GM12878 (cell line): ENCODE measurements around the gene PLEKHA1.

Source experiments
- BCL11A ChIP-seq: IDR thresholded peaks from 2 replicates; pipeline ENCODE4 v1.6.1; 2011; ENCODE audit warnings: low read depth, low read length
- CBFB ChIP-seq: IDR thresholded peaks from 2 replicates; pipeline ENCODE4 v1.6.1; 2016; ENCODE audit warnings: antibody characterized with exemption, low read depth
- CTCF ChIP-seq, 3 experiments: IDR thresholded peaks in 2 of 3; conservative IDR thresholded peaks in 1 of 3; 2 replicates each; pipeline ENCODE4 v1.5.1; 2011; ENCODE audit warnings: low read depth in 3 of 3, low read length in 3 of 3, mild to moderate bottlenecking in 3 of 3, control low read depth in 2 of 3, moderate library complexity in 2 of 3, inconsistent platforms in 1 of 3, mixed read lengths in 1 of 3; ENCODE audit not compliant: control insufficient read depth in 2 of 3, insufficient read depth in 1 of 3; ENCODE audit errors: extremely low read depth in 1 of 3
- EP300 ChIP-seq, 2 experiments: fragments of 150-350 bp in 1 of 2; IDR thresholded peaks; 2 replicates each; pipeline ENCODE4 v1.6.1; 2011 to 2012; ENCODE audit warnings: low read depth in 2 of 2, low read length in 2 of 2, borderline replicate concordance in 1 of 2, improper control_type of control experiment in 1 of 2, inconsistent platforms in 1 of 2; ENCODE audit not compliant: control insufficient read depth in 1 of 2
- FOXK2 ChIP-seq: fragments of 450-650 bp; IDR thresholded peaks from 2 replicates; pipeline ENCODE4 v1.6.1; 2017; ENCODE audit warnings: mild to moderate bottlenecking, moderate library complexity
- HDAC2 ChIP-seq: fragments of 200-600 bp; sonication (generic); IDR thresholded peaks from 2 replicates; pipeline ENCODE4 v1.6.1; 2017
- POLR2AphosphoS5 ChIP-seq: IDR thresholded peaks from 2 replicates; pipeline ENCODE4 v1.6.1; 2011; ENCODE audit warnings: mild to moderate bottlenecking, low read length, inconsistent platforms
- POU2F2 ChIP-seq: IDR thresholded peaks from 3 replicates; pipeline ENCODE4 v1.6.1; 2011; ENCODE audit warnings: low read depth, mild to moderate bottlenecking, low read length, borderline replicate concordance
- SP1 ChIP-seq: IDR thresholded peaks from one replicate; pipeline ENCODE4 v1.6.1; 2011; ENCODE audit warnings: low read depth, low read length
- TCF7 ChIP-seq: IDR thresholded peaks from 2 replicates; pipeline ENCODE4 v1.6.1; 2014; ENCODE audit warnings: antibody characterized with exemption, borderline replicate concordance
- ZBTB4 ChIP-seq: fragments of 450-650 bp; formaldehyde crosslinking; IDR thresholded peaks from 2 replicates; pipeline ENCODE4 v1.4.0; 2022; ENCODE audit warnings: mild to moderate bottlenecking, moderate library complexity

GRCh38 chr10:122449153-122449552, 74.6 kb downstream of the PLEKHA1 start:
- TF ChIP-seq POLR2AphosphoS5 (no peak), POU2F2 (no peak), BCL11A (no peak), ZBTB4 (CRISPR knock-in tag) (no peak), CBFB (no peak), CTCF (IDR thresholded peaks at IDR 0.05 in 2 of 3, conservative IDR thresholded peaks at IDR 0.05 in 1 of 3; ENCODE audit: control insufficient read depth in 2 of 3, extremely low read depth in 1 of 3, insufficient read depth in 1 of 3, low read depth in 3 of 3, low read length in 3 of 3) (no peak), SP1 (no peak), EP300 (IDR thresholded peaks at IDR 0.05; ENCODE audit: borderline replicate concordance in 1 of 2, control insufficient read depth in 1 of 2, low read depth in 2 of 2, low read length in 2 of 2) (no peak), FOXK2 (no peak), HDAC2 (no peak), TCF7 (no peak)
